G401.6 (cell line): ENCODE results near the gene CBLC.
A peak's percentile ranks its signal among the peaks of the same experiment; 100 is the strongest.
"Not testable (repeated sequence)": the region's sequence is repeated elsewhere in the genome, so short reads cannot be mapped to it uniquely, and the experiment has no call there.

Experiments used
- FAIRE-seq: peaks from 2 replicates; lab custom pipeline; 2012; peaks lifted over from hg19 to GRCh38; lab: Jason Lieb, UNC

Gene CBLC

GRCh38 chr19:44820648-44821609, 43.2 kb downstream of the CBLC start:
- FAIRE-seq: no peak

- FAIRE-seq: no peak
Measured at GRCh38 chr19:44822177-44822576, 44.5 kb downstream of the CBLC start.

- no peak for FAIRE-seq
Measured at GRCh38 chr19:44822670-44823372, 45.1 kb downstream of the CBLC start.

DNA sequence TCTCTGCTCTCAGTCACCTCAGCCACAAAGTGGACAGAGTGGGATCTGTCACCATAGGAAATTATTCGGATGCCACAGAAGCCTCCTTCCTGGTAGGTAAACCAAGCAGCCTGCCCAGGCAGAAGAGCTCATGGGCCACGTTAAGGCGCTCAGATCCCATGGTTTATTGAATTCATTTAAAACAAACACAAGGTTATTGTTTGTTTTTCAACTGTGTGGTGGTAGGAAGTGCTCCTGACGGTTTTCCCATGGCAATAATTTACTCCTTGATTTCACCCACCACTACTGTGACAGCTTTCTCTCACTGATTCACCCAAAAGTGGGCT, 45.6 kb downstream of the CBLC start:
- no peak for FAIRE-seq

- FAIRE-seq: no peak
Measured at GRCh38 chr19:44824761-44825160, 47.1 kb downstream of the CBLC start.

DNA sequence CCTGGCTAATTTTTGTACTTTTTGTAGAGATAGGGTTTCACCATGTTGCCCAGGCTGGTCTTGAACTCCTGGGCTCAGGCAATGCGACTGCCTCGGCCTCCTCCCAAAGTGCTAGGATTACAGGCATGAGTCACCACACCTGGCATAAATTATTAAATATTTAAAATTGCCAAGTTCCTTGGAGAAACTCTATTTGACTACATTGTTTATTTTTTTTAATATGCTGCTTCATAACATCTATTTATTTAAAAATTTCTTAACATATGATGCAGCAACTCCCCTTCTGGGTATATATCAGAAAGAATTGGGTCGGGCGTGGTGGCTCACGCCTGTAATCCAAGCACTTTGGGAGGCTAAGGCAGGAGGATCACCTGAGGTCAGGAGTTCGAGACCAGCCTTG, 55.2 kb downstream of the CBLC start:
- FAIRE-seq: not testable (repeated sequence)

DNA sequence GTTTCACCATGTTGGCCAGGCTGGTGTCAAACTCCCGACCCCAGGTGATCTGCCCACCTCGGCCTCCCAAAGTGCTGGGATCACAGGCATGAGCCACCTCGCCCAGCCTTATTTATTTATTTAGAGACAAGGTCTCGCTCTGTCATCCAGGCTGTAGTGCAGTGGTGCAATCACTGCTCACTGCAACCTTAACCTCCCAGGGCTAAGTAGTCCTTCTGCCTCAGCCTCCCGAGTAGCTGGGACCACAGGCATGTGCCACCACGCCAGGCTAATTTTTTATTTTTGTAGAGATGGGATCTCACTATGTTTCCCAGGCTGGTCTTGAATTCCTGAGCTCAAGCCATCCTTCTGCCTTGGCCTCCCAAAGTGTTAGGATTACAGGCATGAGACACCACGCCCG, 56.7 kb downstream of the CBLC start:
- FAIRE-seq: not testable (repeated sequence)

GRCh38 chr19:44839276-44839675, 61.6 kb downstream of the CBLC start:
- FAIRE-seq: no peak

- FAIRE-seq: no peak
Measured at GRCh38 chr19:44840811-44841210, 63.1 kb downstream of the CBLC start.

GRCh38 chr19:44841231-44841630, 63.5 kb downstream of the CBLC start:
- FAIRE-seq: no peak

DNA sequence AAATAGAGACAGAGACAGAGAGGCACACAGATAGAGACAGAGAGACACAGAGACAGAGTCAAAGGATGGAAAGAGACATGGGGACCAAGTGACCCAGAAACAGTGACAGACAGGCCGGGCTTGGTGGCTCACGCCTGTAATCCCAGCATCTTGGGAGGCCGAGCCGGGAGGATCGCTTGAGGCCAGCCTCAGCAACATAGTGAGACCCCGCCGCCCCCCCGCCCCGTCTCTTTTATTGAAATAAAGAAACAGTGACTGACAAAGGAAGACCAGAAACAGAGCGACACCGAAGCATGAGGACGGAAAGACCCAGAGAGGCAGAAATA, 67.6 kb downstream of the CBLC start:
- FAIRE-seq: no peak

- peak; percentile 96 for FAIRE-seq
Measured at GRCh38 chr19:44845612-44846454, 68.1 kb downstream of the CBLC start, which contains the start of gene NECTIN2. Gene NECTIN2 (plus strand): TSS chr19:44846297. CDS start chr19:44846526, 229 bp downstream.

DNA sequence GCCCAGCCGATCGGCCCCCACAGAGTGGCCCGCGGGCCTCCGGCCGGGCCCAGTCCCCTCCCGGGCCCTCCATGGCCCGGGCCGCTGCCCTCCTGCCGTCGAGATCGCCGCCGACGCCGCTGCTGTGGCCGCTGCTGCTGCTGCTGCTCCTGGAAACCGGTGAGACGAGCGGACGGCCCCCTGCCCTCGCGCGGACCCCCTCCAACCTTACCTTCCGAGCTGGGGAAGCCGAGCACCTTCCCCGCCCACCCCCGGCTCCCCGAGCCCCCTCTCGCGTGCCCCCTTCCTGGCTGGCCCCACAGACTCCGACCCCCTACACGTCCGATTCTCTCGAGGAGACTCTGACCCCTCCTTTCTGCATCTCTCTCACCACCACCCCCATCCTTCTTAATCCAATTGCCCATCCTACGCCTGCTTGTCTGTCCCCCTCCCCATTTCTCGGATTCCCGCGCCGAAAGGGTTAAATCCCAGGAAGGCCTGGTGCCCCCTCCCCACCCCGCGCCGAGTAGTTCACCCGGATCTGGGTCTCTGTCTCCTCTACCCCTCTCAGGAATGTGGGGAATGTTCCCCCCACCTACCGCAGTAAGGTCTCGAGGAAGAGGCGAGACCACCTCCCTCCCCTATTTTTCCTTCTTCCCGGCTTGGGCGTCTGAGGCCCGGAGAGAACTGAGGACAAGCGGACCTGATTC, 68.9 kb downstream of the CBLC start:
- no peak for FAIRE-seq

- FAIRE-seq: no peak
Measured at GRCh38 chr19:44847144-44848035, 69.7 kb downstream of the CBLC start.

DNA sequence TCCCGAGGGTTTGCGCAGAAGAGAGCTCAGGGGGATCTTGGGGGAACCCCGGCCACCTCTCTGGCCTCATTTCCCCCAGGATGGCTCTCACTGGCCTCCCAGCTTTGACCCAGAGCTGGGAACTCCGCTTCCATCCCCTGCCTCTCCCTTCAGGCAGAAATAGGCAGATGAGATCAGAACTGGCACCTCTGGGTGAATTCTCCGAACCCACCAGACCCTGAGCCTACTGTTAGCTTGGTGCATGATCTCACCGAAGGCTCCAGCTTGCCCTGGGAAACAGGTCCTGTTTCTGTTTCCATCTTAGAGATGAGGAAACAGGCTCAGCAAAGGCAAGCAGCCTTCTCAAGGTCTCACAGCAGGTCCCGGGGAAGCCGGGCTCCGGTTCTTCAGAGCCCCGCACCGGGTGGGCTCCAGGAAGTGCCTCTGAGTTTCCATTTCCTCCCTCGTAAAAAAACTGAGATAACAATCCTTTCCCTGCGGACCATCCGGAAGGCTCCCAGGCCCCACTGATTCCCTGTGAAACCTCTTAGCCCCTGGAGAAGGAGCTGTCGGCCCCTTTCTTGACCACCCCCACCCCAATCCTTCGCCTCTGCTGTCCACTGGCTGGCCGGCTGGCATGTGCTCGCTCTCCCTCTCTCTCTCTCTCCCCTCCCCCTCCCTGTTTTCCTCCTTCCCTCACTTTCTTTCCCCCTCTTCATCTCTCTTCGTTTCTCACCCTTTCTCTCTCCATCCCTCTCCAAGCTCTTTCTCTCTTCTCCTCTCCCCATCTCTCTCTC, 70.5 kb downstream of the CBLC start:
- FAIRE-seq: no peak

DNA sequence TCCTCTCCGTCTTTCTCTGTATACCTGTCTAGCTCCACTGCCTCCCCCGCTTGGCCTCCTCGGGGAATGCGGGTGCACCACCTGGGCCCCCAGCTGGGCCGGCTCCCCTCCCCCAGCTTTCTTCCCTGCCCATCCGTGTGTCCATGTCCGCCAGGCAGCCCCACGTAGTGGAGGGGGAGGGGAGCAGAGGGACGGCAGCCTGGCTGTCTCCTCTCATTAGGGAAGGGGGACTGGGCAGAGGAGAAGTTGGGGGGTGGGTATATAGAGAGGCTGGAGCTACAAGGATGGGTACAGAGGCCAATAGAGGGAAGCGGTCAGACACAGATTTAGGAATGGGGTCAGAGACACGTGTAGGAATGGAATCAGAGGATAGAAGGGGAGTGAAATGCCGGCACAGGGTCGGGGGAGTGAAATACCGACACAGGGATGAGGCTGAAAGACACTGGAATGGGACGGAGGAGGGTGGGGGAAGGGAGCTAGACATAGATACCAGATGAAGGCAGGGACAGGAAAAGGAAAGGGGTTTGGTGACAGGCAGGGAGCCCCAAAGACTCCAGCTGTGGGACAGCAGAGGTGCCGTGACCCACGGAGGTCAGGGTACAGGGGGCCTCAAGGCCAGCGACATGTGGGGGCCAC, 71.2 kb downstream of the CBLC start:
- FAIRE-seq: no peak
